ELF-1 (cell line): ENCODE results near the gene LSAMP.
"Not testable (repeated sequence)": the region's sequence is repeated elsewhere in the genome, so short reads cannot be mapped to it uniquely, and the experiment has no call there.

Experiments used
- DNase-seq: peaks from one replicate; pipeline ENCODE4 v3.0.0-alpha.2; 2016; ENCODE audit warnings: low read depth, low spot score

The LSAMP gene

GRCh38 chr3:115804713-115805119, 640.6 kb downstream of the LSAMP start:
- DNase-seq: no peak

GRCh38 chr3:115804200-115804599, 641.1 kb downstream of the LSAMP start:
- no peak for DNase-seq

- DNase-seq: no peak
These were observed 641.6 kb downstream of the LSAMP start for GRCh38 chr3:115803661-115804060.

- no peak for DNase-seq
These were observed 644.7 kb downstream of the LSAMP start for GRCh38 chr3:115800489-115801075.

GRCh38 chr3:115800065-115800464, 645.2 kb downstream of the LSAMP start:
- DNase-seq: not testable (repeated sequence)

GRCh38 chr3:115792206-115792955, 652.9 kb downstream of the LSAMP start:
- DNase-seq: no peak

GRCh38 chr3:115791271-115792153, 653.8 kb downstream of the LSAMP start:
- not testable (repeated sequence) for DNase-seq

GRCh38 chr3:115790759-115791158, 654.5 kb downstream of the LSAMP start:
- peak; percentile 56 for DNase-seq

GRCh38 chr3:115789481-115789880, 655.8 kb downstream of the LSAMP start:
- DNase-seq: no peak

- DNase-seq: no peak
These were observed 656.3 kb downstream of the LSAMP start for GRCh38 chr3:115788921-115789470.

GRCh38 chr3:115787818-115788217, 657.5 kb downstream of the LSAMP start:
- DNase-seq: no peak

- no peak for DNase-seq
These were observed 659.5 kb downstream of the LSAMP start for GRCh38 chr3:115785782-115786181.

- DNase-seq: no peak
These were observed 660.3 kb downstream of the LSAMP start for GRCh38 chr3:115784739-115785536.

GRCh38 chr3:115783938-115784738, 661.1 kb downstream of the LSAMP start:
- DNase-seq: peak; percentile 97

- DNase-seq: not testable (repeated sequence)
These were observed 661.9 kb downstream of the LSAMP start for GRCh38 chr3:115783426-115783825.

GRCh38 chr3:115779011-115779410, 666.3 kb downstream of the LSAMP start:
- DNase-seq: no peak

- DNase-seq: no peak
These were observed 672.3 kb downstream of the LSAMP start for GRCh38 chr3:115772951-115773350.

- DNase-seq: no peak
These were observed 676.6 kb downstream of the LSAMP start for GRCh38 chr3:115768661-115769060.

- no peak for DNase-seq
These were observed 678.5 kb downstream of the LSAMP start for GRCh38 chr3:115766587-115767482.
